Brain microvascular endothelial cell (primary cell): ENCODE data around the gene SLC27A5.

Experiments
- DNase-seq: peaks from one replicate; pipeline ENCODE4 v3.0.0-alpha.2; 2020
- H3K27ac ChIP-seq: fragments of 250-450 bp; sonication (Bioruptor Pico); 2 replicates; pipeline ENCODE4 v1.5.1; 2020; ENCODE audit warnings: mild to moderate bottlenecking, moderate library complexity
- H3K27me3 ChIP-seq: fragments of 250-450 bp; sonication (Bioruptor Pico); replicated peaks from 2 replicates; pipeline ENCODE4 v1.5.1; 2020; ENCODE audit warnings: mild to moderate bottlenecking
- H3K36me3 ChIP-seq: fragments of 250-450 bp; sonication (Bioruptor Pico); replicated peaks from 2 replicates; pipeline ENCODE4 v1.5.1; 2020; ENCODE audit warnings: mild to moderate bottlenecking
- H3K4me3 ChIP-seq: 2 replicates; pipeline ENCODE4 v1.5.1; 2011; ENCODE audit warnings: low read depth, mild to moderate bottlenecking, control low read depth, low read length, moderate library complexity
- in situ Hi-C: cut with HindIII; loops from 2 replicates; pipeline ENCODE4 v1.10.0; 2017; ENCODE audit warnings: low sequenced_read_pairs, low pct_ligation_motif_present
- TF ChIP-seq, protein P1 (sequence below): IDR thresholded peaks from 2 replicates; pipeline ENCODE4 v1.5.1; 2011; ENCODE audit warnings: low read depth, mild to moderate bottlenecking, moderate library complexity, low read length, control low read depth, inconsistent platforms; ENCODE audit errors: missing control alignments

Gene SLC27A5

DNA sequence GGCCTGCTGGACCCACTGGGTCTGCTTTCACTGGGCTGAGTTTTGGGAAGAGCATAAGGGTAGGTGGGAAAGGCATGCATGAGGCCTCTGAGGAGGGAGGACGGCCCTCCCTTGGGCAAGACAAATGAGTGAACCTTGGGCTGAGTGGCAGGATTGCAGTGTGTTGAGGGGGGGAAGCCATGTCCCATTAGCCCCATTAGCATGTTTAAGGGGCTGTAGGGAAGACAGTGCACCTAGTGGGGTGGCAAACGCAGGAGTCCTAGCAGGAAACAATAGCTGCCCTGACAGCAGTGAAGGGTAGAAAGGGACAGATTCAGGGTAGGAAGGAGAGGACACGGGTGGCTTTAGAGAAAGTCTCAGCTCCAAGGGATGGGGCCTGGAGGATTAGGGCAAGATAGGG is 10.9 kb upstream of the SLC27A5 start:
- TF ChIP-seq, protein P1, sequence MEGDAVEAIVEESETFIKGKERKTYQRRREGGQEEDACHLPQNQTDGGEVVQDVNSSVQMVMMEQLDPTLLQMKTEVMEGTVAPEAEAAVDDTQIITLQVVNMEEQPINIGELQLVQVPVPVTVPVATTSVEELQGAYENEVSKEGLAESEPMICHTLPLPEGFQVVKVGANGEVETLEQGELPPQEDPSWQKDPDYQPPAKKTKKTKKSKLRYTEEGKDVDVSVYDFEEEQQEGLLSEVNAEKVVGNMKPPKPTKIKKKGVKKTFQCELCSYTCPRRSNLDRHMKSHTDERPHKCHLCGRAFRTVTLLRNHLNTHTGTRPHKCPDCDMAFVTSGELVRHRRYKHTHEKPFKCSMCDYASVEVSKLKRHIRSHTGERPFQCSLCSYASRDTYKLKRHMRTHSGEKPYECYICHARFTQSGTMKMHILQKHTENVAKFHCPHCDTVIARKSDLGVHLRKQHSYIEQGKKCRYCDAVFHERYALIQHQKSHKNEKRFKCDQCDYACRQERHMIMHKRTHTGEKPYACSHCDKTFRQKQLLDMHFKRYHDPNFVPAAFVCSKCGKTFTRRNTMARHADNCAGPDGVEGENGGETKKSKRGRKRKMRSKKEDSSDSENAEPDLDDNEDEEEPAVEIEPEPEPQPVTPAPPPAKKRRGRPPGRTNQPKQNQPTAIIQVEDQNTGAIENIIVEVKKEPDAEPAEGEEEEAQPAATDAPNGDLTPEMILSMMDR: no peak
- in situ Hi-C loops: no loop called here
- no peaks in the 10 kb centered on the region for H3K27me3 ChIP-seq
- H3K27ac ChIP-seq: no peak overlapping the region
- no peak overlapping the region for H3K4me3 ChIP-seq
- DNase-seq: no peak
- H3K36me3 ChIP-seq: no peaks in the 10 kb centered on the region

DNA sequence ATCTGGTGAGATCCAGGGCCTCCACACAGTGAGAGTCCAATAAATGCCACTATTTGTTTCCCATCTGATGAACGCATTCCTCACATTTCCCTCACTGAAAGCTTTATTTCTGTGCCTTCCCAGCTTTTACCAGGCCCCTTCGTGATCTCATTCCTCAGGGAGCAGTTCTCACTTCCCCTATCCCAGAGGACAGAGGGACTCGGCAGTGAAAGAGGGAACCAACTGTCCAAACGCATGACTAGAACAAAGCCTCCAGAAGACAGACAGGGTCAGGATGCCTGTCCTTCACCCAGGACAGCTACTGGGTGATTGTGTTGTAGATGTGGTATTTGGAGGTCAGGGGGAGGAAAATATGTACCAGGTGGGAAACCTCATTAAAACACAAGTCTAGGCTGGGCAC is 9.9 kb upstream of the SLC27A5 start:
- TF ChIP-seq, protein P1: no peak
- DNase-seq: no peak
- in situ Hi-C loops: no loop called here

DNA sequence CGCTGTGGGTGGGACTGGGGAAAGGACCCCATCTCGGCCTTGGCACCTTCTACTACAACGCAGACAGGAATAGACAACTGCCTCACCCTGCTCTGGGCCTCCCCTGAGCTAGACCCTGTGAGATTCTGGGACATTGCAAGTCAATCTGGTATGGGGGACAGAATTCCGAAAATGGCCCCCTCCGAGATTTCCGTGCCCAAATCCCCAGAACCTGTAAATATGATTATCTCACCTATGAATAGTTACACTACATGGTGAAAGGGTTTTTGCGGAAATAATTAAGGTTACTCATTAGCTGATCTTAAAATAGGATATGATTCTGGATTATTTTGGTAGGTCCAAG is 8.4 kb upstream of the SLC27A5 start:
- Histone ChIP-seq H3K27me3 (no peaks in the 10 kb centered on the region), H3K36me3 (peaks cover 15% of the 10 kb centered on the region), H3K27ac (peak overlapping the region; percentile 89), H3K4me3 (peak overlapping the region; percentile 88)
- in situ Hi-C loops: no loop called here
- DNase-seq: no peak
- TF ChIP-seq, protein P1: no peak

More for the DNA sequence above, 9.9 kb upstream of the SLC27A5 start:
- H3K4me3 ChIP-seq: no peak overlapping the region
- no peak overlapping the region for H3K27ac ChIP-seq
- H3K27me3 ChIP-seq: no peaks in the 10 kb centered on the region
- peaks cover 8% of the 10 kb centered on the region for H3K36me3 ChIP-seq

DNA sequence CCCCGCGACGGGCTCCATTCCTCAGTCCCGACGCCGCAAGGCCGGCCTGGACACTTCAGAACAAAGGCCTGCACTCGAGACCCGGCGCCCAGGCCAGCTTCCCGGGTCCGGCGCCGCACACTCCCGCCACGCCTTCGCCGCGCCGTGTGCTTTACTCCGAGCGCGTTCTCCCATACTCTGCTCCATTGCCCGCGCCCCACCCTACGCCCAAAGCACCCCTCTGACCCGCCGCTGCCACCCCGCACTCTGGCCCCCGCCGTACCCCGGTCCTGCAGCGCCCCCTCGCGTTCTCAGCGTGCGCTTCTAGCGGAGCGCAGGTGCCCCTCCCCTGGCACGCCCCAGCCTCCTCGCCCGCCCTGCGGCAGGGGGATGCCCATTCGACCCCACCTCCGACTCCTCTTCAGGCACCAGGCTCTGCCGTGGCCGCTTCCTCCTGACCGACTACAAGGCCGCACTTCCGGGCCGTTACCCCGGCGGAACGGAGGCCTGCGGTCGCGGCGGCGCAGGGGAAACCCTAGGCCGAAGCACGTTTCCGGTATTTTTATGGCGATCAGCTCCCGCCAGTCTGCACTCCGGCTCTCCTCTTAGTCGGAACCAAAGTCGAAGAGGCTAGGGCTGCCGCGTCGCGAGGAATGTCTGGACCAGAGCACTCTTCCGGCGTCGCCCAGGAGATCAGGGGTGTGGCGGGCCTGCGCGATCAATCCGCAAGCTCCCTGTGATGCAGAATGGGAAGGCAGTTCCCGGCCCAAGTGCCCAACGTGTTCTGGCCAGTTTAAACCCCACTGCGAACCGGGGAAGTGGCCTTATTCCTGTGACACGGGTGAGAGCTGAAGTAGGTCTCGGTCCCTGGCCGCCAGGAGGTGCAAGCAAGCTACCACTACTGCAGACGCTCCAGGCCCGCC is 7.8 kb upstream of the SLC27A5 start, which contains the start of gene ZBTB45:
ZBTB45 (minus strand) TSS at position 456 of the 902 bp plus-strand sequence. CDS start 2,137 bp downstream, outside the sequence.
- in situ Hi-C loops: no loop called here
- peak within 1 kb of the TSS; percentile 89 for H3K27ac ChIP-seq
- H3K4me3 ChIP-seq: peak within 1 kb of the TSS; percentile 88
- TF ChIP-seq, protein P1: peak; percentile 79
- peak; percentile 93 for DNase-seq
- peaks cover 15% of the 10 kb centered on the region for H3K36me3 ChIP-seq
- no peaks in the 10 kb centered on the region for H3K27me3 ChIP-seq

DNA sequence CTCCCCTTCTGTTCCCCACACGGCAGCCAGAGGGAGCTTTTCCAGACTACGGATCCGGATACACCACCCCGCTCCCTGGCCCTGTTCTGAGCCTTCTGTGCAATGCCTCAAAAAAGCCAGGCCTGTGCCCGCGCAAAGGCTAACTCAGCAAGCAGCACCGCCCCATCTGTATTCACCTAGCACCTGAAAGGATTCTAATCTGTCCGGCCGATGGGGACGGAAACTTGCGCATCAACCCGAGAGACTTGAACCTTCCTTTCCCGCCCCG is 7.2 kb upstream of the SLC27A5 start:
- peak overlapping the region; percentile 88 for H3K4me3 ChIP-seq

More for the DNA sequence above, 7.2 kb upstream of the SLC27A5 start:
- peak overlapping the region; percentile 89 for H3K27ac ChIP-seq
- TF ChIP-seq, protein P1: peak; percentile 91
- no peaks in the 10 kb centered on the region for H3K27me3 ChIP-seq
- peak; percentile 65 for DNase-seq
- in situ Hi-C loops: no loop called here
- peaks cover 15% of the 10 kb centered on the region for H3K36me3 ChIP-seq
